KMS-11 (cell line): Measurements from ENCODE around the gene DOCK7.
A peak's percentile ranks its signal among the peaks of the same experiment; 100 is the strongest.

ENCODE experiments used
- H2AFZ ChIP-seq: fragments of 200-600 bp; sonication (generic); 2 replicates; pipeline ENCODE4 v1.6.1; 2016; ENCODE audit warnings: antibody characterized with exemption, mixed run types, low read depth
- H3K27ac ChIP-seq: fragments of 200-600 bp; sonication (generic); 2 replicates; pipeline ENCODE4 v1.6.1; 2016; ENCODE audit warnings: mild to moderate bottlenecking, mixed run types
- H3K27me3 ChIP-seq: fragments of 200-600 bp; sonication (generic); 2 replicates; pipeline ENCODE4 v1.6.1; 2017; ENCODE audit warnings: mild to moderate bottlenecking, low read depth, mixed run types, moderate library complexity; ENCODE audit not compliant: insufficient read depth
- H3K36me3 ChIP-seq: fragments of 200-600 bp; sonication (generic); 2 replicates; pipeline ENCODE4 v1.6.1; 2017; ENCODE audit warnings: mild to moderate bottlenecking, mixed run types; ENCODE audit not compliant: insufficient read depth
- H3K4me1 ChIP-seq: fragments of 200-600 bp; sonication (generic); 2 replicates; pipeline ENCODE4 v1.6.1; 2016; ENCODE audit warnings: mild to moderate bottlenecking, low read depth, mixed run types; ENCODE audit not compliant: poor library complexity, severe bottlenecking
- H3K4me2 ChIP-seq: fragments of 200-600 bp; sonication (generic); 2 replicates; pipeline ENCODE4 v1.7.0; 2016; ENCODE audit warnings: mild to moderate bottlenecking, mixed run types
- H3K4me3 ChIP-seq: fragments of 200-600 bp; sonication (generic); IDR thresholded peaks from 2 replicates; pipeline ENCODE4 v1.6.1; 2017; ENCODE audit warnings: low read depth, low read length, mixed read lengths; ENCODE audit not compliant: insufficient read depth
- H3K79me2 ChIP-seq: fragments of 200-600 bp; sonication (generic); 2 replicates; pipeline ENCODE4 v1.6.1; 2016; ENCODE audit warnings: low read depth, mixed run types; ENCODE audit not compliant: insufficient read depth
- H3K9ac ChIP-seq: fragments of 200-600 bp; sonication (generic); 2 replicates; pipeline ENCODE4 v1.6.1; 2016; ENCODE audit warnings: mild to moderate bottlenecking, mixed run types
- H4K20me1 ChIP-seq: fragments of 200-600 bp; sonication (generic); 2 replicates; pipeline ENCODE4 v1.6.1; 2016; ENCODE audit warnings: mild to moderate bottlenecking, mixed run types; ENCODE audit not compliant: insufficient read depth
- CTCF ChIP-seq: fragments of 200-600 bp; sonication (generic); conservative IDR thresholded peaks from 2 replicates; pipeline ENCODE4 v1.6.1; 2017; ENCODE audit warnings: low read depth, mild to moderate bottlenecking, antibody characterized with exemption, low read length, moderate library complexity, mixed read lengths

The DOCK7 gene

GRCh38 chr1:62448221-62448933 is 239.8 kb downstream of the DOCK7 start:
- peaks cover 33% of the 10 kb centered on the region for H3K4me1 ChIP-seq
- H3K36me3 ChIP-seq, result peaks cover 31% of the 10 kb centered on the region; the same call in 1 of the 2 replicates
- H3K9ac ChIP-seq, result no peak overlapping the region
- peaks cover 7% of the 10 kb centered on the region; the same call in 1 of the 2 replicates for H3K79me2 ChIP-seq
- peaks cover 20% of the 10 kb centered on the region; the same call in 1 of the 2 replicates for H4K20me1 ChIP-seq
- H3K4me3 ChIP-seq, result no peak overlapping the region
- no peaks in the 10 kb centered on the region for H3K27me3 ChIP-seq
- no peak overlapping the region for H3K27ac ChIP-seq
- no peak overlapping the region for H2AFZ ChIP-seq
- no peak for TF ChIP-seq CTCF
- peak overlapping the region; percentile 1; the same call in 1 of the 2 replicates for H3K4me2 ChIP-seq

- peaks cover 44% of the 10 kb centered on the region for H3K79me2 ChIP-seq
Observed at GRCh38 chr1:62444701-62445100, 243.5 kb downstream of the DOCK7 start.

GRCh38 chr1:62439652-62440371 is 248.4 kb downstream of the DOCK7 start:
- H3K4me1 ChIP-seq, result peaks cover 25% of the 10 kb centered on the region
- H3K4me3 ChIP-seq, result no peak overlapping the region
- no peak overlapping the region for H3K27ac ChIP-seq
- H3K79me2 ChIP-seq, result peaks cover 71% of the 10 kb centered on the region
- peaks cover 18% of the 10 kb centered on the region; the same call in 1 of the 2 replicates for H3K36me3 ChIP-seq
- H3K9ac ChIP-seq, result no peak overlapping the region
- TF ChIP-seq CTCF, result no peak
- H4K20me1 ChIP-seq, result peaks cover 41% of the 10 kb centered on the region
- H2AFZ ChIP-seq, result no peak overlapping the region
- H3K27me3 ChIP-seq, result no peaks in the 10 kb centered on the region
- peak overlapping the region; percentile 79 for H3K4me2 ChIP-seq

More at GRCh38 chr1:62444701-62445100, 243.5 kb downstream of the DOCK7 start:
- no peaks in the 10 kb centered on the region for H3K27me3 ChIP-seq
- TF ChIP-seq CTCF, result no peak
- no peak overlapping the region for H3K4me2 ChIP-seq
- peaks cover 40% of the 10 kb centered on the region; the same call in 1 of the 2 replicates for H3K36me3 ChIP-seq
- H4K20me1 ChIP-seq, result peaks cover 32% of the 10 kb centered on the region
- H3K27ac ChIP-seq, result no peak overlapping the region
- H3K4me3 ChIP-seq, result no peak overlapping the region
- H2AFZ ChIP-seq, result no peak overlapping the region
- no peak overlapping the region for H3K9ac ChIP-seq
- H3K4me1 ChIP-seq, result peaks cover 33% of the 10 kb centered on the region

GRCh38 chr1:62438163-62438562 is 250.0 kb downstream of the DOCK7 start:
- Histone ChIP-seq H3K4me1 (peaks cover 25% of the 10 kb centered on the region), H2AFZ (no peak overlapping the region; the same call in 1 of the 2 replicates), H3K27ac (peak overlapping the region; percentile 100; the same call in 1 of the 2 replicates), H3K9ac (peak overlapping the region; percentile 98; the same call in 1 of the 2 replicates), H3K27me3 (no peaks in the 10 kb centered on the region), H3K4me3 (peak overlapping the region; percentile 90), H3K36me3 (peaks cover 7% of the 10 kb centered on the region; the same call in 1 of the 2 replicates), H3K4me2 (peak overlapping the region; percentile 79), H3K79me2 (peaks cover 61% of the 10 kb centered on the region), H4K20me1 (peaks cover 35% of the 10 kb centered on the region)
- no peak for TF ChIP-seq CTCF
